Mesenteric fat pad (tissue), 1 donor: ENCODE data around the gene NOP56. TPM values are rescaled to one million over a fixed set of nuclear protein-coding genes. Genes with fewer than 3 reads are reported as not detected.

ENCODE experiments used
- DNase-seq: peaks from one replicate; pipeline ENCODE4 v3.0.0-alpha.2; 2020; ENCODE audit warnings: low spot score
- long read RNA-seq: library from polyadenylated mRNA; unstranded; transcript quantifications from one replicate; pipeline ENCODE4 v2.0.0, GENCODE V29; 2020
- total RNA-seq: library from RNA; stranded (reverse); fragmentation: NEBNext Ultra II Directional; extraction: Animal tissue kit (Norgen Biotek cat#: 25700); gene quantifications from one replicate; pipeline ENCODE4 v1.2.1, GENCODE V29; 2021
- donor health status: DM: yes; HTN: yes; CAD: no.

The NOP56 gene
- total RNA-seq = 165 TPM
- long read RNA-seq, transcript NOP56-201 (12 exons, 2,400 nt) = major isoform, 53 of 209 reads
- long read RNA-seq, partial matches to known transcripts = 119 of 209 reads
- long read RNA-seq, other reads (novel, unspliced or antisense) = 32 of 209 reads

- peak; percentile 97 for DNase-seq
Measured at GRCh38 chr20:2651772-2652723, at the start of gene NOP56. TSS of gene NOP56 (plus strand) at chr20:2652632. CDS start at chr20:2652661, 29 bp downstream.

GRCh38 chr20:2602746-2603145, 49.7 kb upstream of the NOP56 start:
- DNase-seq = no peak

GRCh38 chr20:2603816-2604505, 48.5 kb upstream of the NOP56 start:
- DNase-seq = no peak

GRCh38 chr20:2604506-2604835, 48.0 kb upstream of the NOP56 start:
- DNase-seq = no peak

- no peak for DNase-seq
Measured at GRCh38 chr20:2606507-2607006, 45.9 kb upstream of the NOP56 start.

- no peak for DNase-seq
Measured at GRCh38 chr20:2610326-2610725, 42.1 kb upstream of the NOP56 start.

GRCh38 chr20:2610941-2611720, 41.3 kb upstream of the NOP56 start:
- no peak for DNase-seq

- no peak for DNase-seq
Measured at GRCh38 chr20:2612073-2612472, 40.4 kb upstream of the NOP56 start.

GRCh38 chr20:2616634-2617033, 35.8 kb upstream of the NOP56 start:
- DNase-seq = no peak

GRCh38 chr20:2617099-2617714, 35.2 kb upstream of the NOP56 start:
- no peak for DNase-seq

- no peak for DNase-seq
Measured at GRCh38 chr20:2618815-2619214, 33.6 kb upstream of the NOP56 start.

GRCh38 chr20:2619337-2619736, 33.1 kb upstream of the NOP56 start:
- DNase-seq = no peak

GRCh38 chr20:2619961-2620595, 32.4 kb upstream of the NOP56 start:
- DNase-seq = no peak

GRCh38 chr20:2624190-2624589, 28.2 kb upstream of the NOP56 start:
- no peak for DNase-seq

- DNase-seq = no peak
Measured at GRCh38 chr20:2625062-2625461, 27.4 kb upstream of the NOP56 start.

GRCh38 chr20:2626853-2627541, 25.4 kb upstream of the NOP56 start:
- DNase-seq = no peak

- no peak for DNase-seq
Measured at GRCh38 chr20:2631228-2631627, 21.2 kb upstream of the NOP56 start.

- no peak for DNase-seq
Measured at GRCh38 chr20:2633381-2633780, 19.1 kb upstream of the NOP56 start.

GRCh38 chr20:2637246-2637645, 15.2 kb upstream of the NOP56 start:
- no peak for DNase-seq

GRCh38 chr20:2640260-2640659, 12.2 kb upstream of the NOP56 start:
- DNase-seq = no peak
